Measurements from ENCODE around the gene DRAM1. TPM values are rescaled to one million over a fixed set of nuclear protein-coding genes. Genes with fewer than 3 reads are reported as not detected.

Gene DRAM1
- total and polyA plus RNA-seq, 2 of the 4 experiments (the other 2 are of a cell fraction) = 20.0 to 27.2 TPM

DNA sequence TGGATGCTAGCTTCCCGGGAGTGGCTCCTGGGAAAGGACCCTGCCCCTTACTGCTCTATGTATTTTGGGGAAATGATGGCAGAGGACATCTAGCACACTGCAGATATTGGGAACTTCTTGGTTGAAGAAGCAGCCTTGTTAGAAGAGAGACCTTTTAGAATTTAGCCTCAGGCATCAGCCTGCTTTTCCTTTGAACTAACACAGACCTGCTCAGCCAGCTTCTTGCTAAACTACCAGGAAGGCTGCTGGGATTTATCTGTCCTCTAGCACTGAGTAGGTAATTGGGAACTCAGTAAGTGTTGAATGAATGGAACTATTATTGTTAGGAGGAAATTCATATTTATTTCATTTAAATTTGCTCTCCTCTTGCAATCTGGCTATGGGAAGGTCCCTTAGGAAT is 77.3 kb downstream of the DRAM1 start:
- ChIA-PET POLR2A (ENCODE audit: unreplicated experiment) (no interaction called here), CTCF (no interaction called here)
- no peak overlapping the region for H2AK5ac ChIP-seq (ENCODE audit: low read depth, low read length)
- H3K4ac ChIP-seq (ENCODE audit: low read depth, low read length) = no peak overlapping the region
- H2BK20ac ChIP-seq (ENCODE audit: low read depth, low read length) = no peak overlapping the region
- intact Hi-C loops (cut with micrococcal nuclease) = no loop called here
- H3K79me1 ChIP-seq (ENCODE audit: low read depth in 1 of 2, low read length in 2 of 2) = no peaks in the 10 kb centered on the region
- DNase-seq (no peak), ATAC-seq (ENCODE audit: low read depth) (no peak)
- no peak overlapping the region for H2BK120ac ChIP-seq (ENCODE audit: low read depth, low read length)
- no peak overlapping the region for H4K5ac ChIP-seq (ENCODE audit: low read depth, low read length)
- H3K9ac ChIP-seq (ENCODE audit: low read depth, low read length) = no peak overlapping the region
- no peak overlapping the region for H2BK15ac ChIP-seq (ENCODE audit: low read depth, low read length)
- no peak overlapping the region for H2AK9ac ChIP-seq (replicated peaks; ENCODE audit: low read depth, low read length, poor library complexity)
- no peak overlapping the region for H4K8ac ChIP-seq (ENCODE audit: low read depth in 2 of 2, low read length in 2 of 2)
- in situ Hi-C loops (cut with MboI; ENCODE audit: low sequenced_read_pairs) = loop anchor here (25.0 kb wide), 1 partner anchor 783 kb away; no protein-coding TSS in a partner anchor
- no peak overlapping the region for H3K27ac ChIP-seq (ENCODE audit: insufficient read depth, low read length)
- BruUV-seq (replicated peaks) = no TSS peak
- H3K4me1 ChIP-seq (ENCODE audit: control insufficient read depth, insufficient read depth, low read length) = no peaks in the 10 kb centered on the region
- H3K4me3 ChIP-seq (ENCODE audit: insufficient read depth, low read depth, low read length) = no peak overlapping the region
- H3K56ac ChIP-seq (ENCODE audit: extremely low read depth, insufficient read depth, low read length) = no peak overlapping the region
- H4K91ac ChIP-seq (ENCODE audit: insufficient read depth, low read depth, low read length) = no peak overlapping the region
- no peak overlapping the region for H3K18ac ChIP-seq (ENCODE audit: low read depth, low read length)
- no peak overlapping the region for H2BK5ac ChIP-seq (ENCODE audit: low read depth, low read length, poor library complexity, severe bottlenecking)
- no peaks in the 10 kb centered on the region for H3K9me1 ChIP-seq (ENCODE audit: insufficient read depth, low read length)
- no peaks in the 10 kb centered on the region for H3K27me3 ChIP-seq (ENCODE audit: control insufficient read depth, insufficient read depth, low read length)
- H3K9me3 ChIP-seq (ENCODE audit: control insufficient read depth, insufficient read depth, low read length) = 0 out of 2 replicates have a peak, but pooled peaks cover 1% of the 10 kb centered on the region
- H2AFZ ChIP-seq (replicated peaks; ENCODE audit: low read length, poor library complexity) = no peak overlapping the region
- dilution Hi-C loops (cut with HindIII; ENCODE audit: low sequenced_read_pairs, unreplicated experiment) = no loop called here
- TF ChIP-seq SMC3 (IDR thresholded peaks at IDR 0.05; ENCODE audit: low read depth, low read length) = no peak
- H3K14ac ChIP-seq (replicated peaks; ENCODE audit: low read depth, low read length) = no peak overlapping the region
- H3K4me2 ChIP-seq (ENCODE audit: low read depth, low read length) = no peak overlapping the region
- no CpG with 5 or more reads among the region's 1 CpG for WGBS, 2 experiments (ENCODE audit: extremely low coverage in 2 of 2, insufficient read length in 1 of 2)
- H3K23ac ChIP-seq (ENCODE audit: low read depth, low read length) = no peak overlapping the region
- H4K20me1 ChIP-seq (ENCODE audit: insufficient read depth, low read length) = no peaks in the 10 kb centered on the region
- H3K36me3 ChIP-seq (ENCODE audit: control insufficient read depth, insufficient read depth, low read length) = no peaks in the 10 kb centered on the region

Measured in IMR-90 (cell line).